SH-SY5Y (cell line): ENCODE measurements around the gene TMEM164.

ENCODE experiments used
- GATA2 ChIP-seq: IDR thresholded peaks from 2 replicates; pipeline ENCODE4 v1.6.1; 2011; ENCODE audit warnings: mild to moderate bottlenecking, low read depth, low read length
- GATA3 ChIP-seq: IDR thresholded peaks from 2 replicates; pipeline ENCODE4 v1.6.1; 2011; ENCODE audit warnings: low read depth, mild to moderate bottlenecking, low read length, moderate library complexity

DNA sequence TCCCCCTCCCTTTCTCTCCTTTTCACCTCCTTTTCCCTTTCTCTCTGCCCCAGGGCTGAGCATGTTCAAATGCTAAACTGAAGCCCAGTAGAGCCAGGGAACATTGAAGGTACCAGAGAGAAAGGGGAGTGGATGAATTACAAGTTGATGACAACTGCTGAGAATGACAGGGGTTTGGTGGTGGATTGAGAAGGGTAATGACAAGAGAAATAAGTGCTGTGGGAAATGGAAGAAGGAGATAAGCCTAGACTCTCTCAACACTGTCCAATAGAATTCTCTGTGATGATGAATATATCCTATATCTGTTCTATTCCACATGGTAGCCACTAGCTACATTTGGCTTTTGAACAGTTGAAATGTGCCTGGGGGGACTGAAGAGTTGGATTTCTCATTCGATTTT lies 154.5 kb downstream of the TMEM164 start:
- TF ChIP-seq GATA2 (no peak), GATA3 (no peak)
